HG03064 (cell line): Measurements from ENCODE around the gene PDCD1.
"Not testable (repeated sequence)": the region's sequence is repeated elsewhere in the genome, so short reads cannot be mapped to it uniquely, and the experiment has no call there.

Source experiments
- ATAC-seq: cut with Tn5 transposase; IDR thresholded peaks from one replicate; pipeline ENCODE4 v1.9.1; 2021; ENCODE audit warnings: low read depth; ENCODE audit not compliant: unreplicated experiment

Gene PDCD1

GRCh38 chr2:241837197-241837965 lies 21.3 kb downstream of the PDCD1 start:
- ATAC-seq, result no peak

- no peak for ATAC-seq
These were observed 22.4 kb downstream of the PDCD1 start for GRCh38 chr2:241836292-241836691.

GRCh38 chr2:241835611-241836010 lies 23.1 kb downstream of the PDCD1 start:
- no peak for ATAC-seq

- ATAC-seq, result no peak
These were observed 24.0 kb downstream of the PDCD1 start for GRCh38 chr2:241834527-241835210.

GRCh38 chr2:241833756-241834526 lies 24.8 kb downstream of the PDCD1 start:
- not testable (repeated sequence) for ATAC-seq

- no peak for ATAC-seq
These were observed 25.5 kb downstream of the PDCD1 start for GRCh38 chr2:241833101-241833663.

- no peak for ATAC-seq
These were observed 31.3 kb downstream of the PDCD1 start for GRCh38 chr2:241827394-241827793.

- not testable (repeated sequence) for ATAC-seq
These were observed 34.9 kb downstream of the PDCD1 start for GRCh38 chr2:241823531-241824437.

GRCh38 chr2:241822264-241822623 lies 36.5 kb downstream of the PDCD1 start:
- no peak for ATAC-seq

- ATAC-seq, result no peak
These were observed 37.0 kb downstream of the PDCD1 start for GRCh38 chr2:241821460-241822263.

- ATAC-seq, result no peak
These were observed 37.9 kb downstream of the PDCD1 start for GRCh38 chr2:241820625-241821384.

- not testable (repeated sequence) for ATAC-seq
These were observed 38.6 kb downstream of the PDCD1 start for GRCh38 chr2:241819947-241820624.

- no peak for ATAC-seq
These were observed 39.8 kb downstream of the PDCD1 start for GRCh38 chr2:241818943-241819270.

- no peak for ATAC-seq
These were observed 40.3 kb downstream of the PDCD1 start for GRCh38 chr2:241818229-241818942.

GRCh38 chr2:241817821-241818215 lies 40.9 kb downstream of the PDCD1 start:
- not testable (repeated sequence) for ATAC-seq

GRCh38 chr2:241817126-241817820 lies 41.4 kb downstream of the PDCD1 start:
- no peak for ATAC-seq
